DOHH2 (cell line): Measurements from ENCODE around the gene IPCEF1.

Source experiments
- H3F3A ChIP-seq: fragments of 200-600 bp; sonication (generic), shearing (Covaris generic); 2 replicates; pipeline ENCODE4 v1.6.0; 2016; ENCODE audit warnings: antibody characterized with exemption, mild to moderate bottlenecking; ENCODE audit not compliant: control insufficient read depth, insufficient read depth
- H3K27ac ChIP-seq: fragments of 200-600 bp; sonication (generic); 2 replicates; pipeline ENCODE4 v1.5.1; 2014; ENCODE audit warnings: low read depth, mild to moderate bottlenecking, low read length, moderate library complexity
- H3K27me3 ChIP-seq: fragments of 200-600 bp; sonication (generic); 2 replicates; pipeline ENCODE4 v1.6.1; 2014; ENCODE audit warnings: mild to moderate bottlenecking, low read length, mixed read lengths; ENCODE audit not compliant: control insufficient read depth
- H3K36me3 ChIP-seq: fragments of 200-600 bp; sonication (generic); 2 replicates; pipeline ENCODE4 v1.6.1; 2014; ENCODE audit warnings: mild to moderate bottlenecking, low read length, moderate library complexity, mixed read lengths; ENCODE audit not compliant: control insufficient read depth
- H3K4me1 ChIP-seq: fragments of 200-600 bp; sonication (generic); 2 replicates; pipeline ENCODE4 v1.6.1; 2014; ENCODE audit warnings: mild to moderate bottlenecking, low read length, mixed read lengths; ENCODE audit not compliant: control insufficient read depth
- H3K4me2 ChIP-seq: fragments of 200-600 bp; sonication (generic); 2 replicates; pipeline ENCODE4 v1.6.0; 2014; ENCODE audit warnings: mild to moderate bottlenecking, low read length, moderate library complexity
- H3K4me3 ChIP-seq: fragments of 200-600 bp; sonication (generic); 2 replicates; pipeline ENCODE4 v1.5.1; 2014; ENCODE audit warnings: mild to moderate bottlenecking, low read length, mixed read lengths
- H3K79me2 ChIP-seq: fragments of 200-600 bp; sonication (generic); 2 replicates; pipeline ENCODE4 v1.6.1; 2014; ENCODE audit warnings: mild to moderate bottlenecking, low read length, mixed read lengths; ENCODE audit not compliant: control insufficient read depth
- H3K9me2 ChIP-seq: fragments of 200-600 bp; sonication (generic); replicated peaks from 2 replicates; pipeline ENCODE4 v1.6.1; 2014; ENCODE audit warnings: mild to moderate bottlenecking, low read length, mixed read lengths; ENCODE audit not compliant: control insufficient read depth
- H3K9me3 ChIP-seq: fragments of 200-600 bp; sonication (generic); 2 replicates; pipeline ENCODE4 v1.6.1; 2014; ENCODE audit warnings: antibody characterized with exemption, low read length, mixed read lengths; ENCODE audit not compliant: control insufficient read depth, insufficient read depth
- H4K20me1 ChIP-seq: fragments of 200-600 bp; sonication (generic); 2 replicates; pipeline ENCODE4 v1.6.0; 2014; ENCODE audit warnings: low read depth, mild to moderate bottlenecking, antibody characterized with exemption, low read length, moderate library complexity; ENCODE audit not compliant: control insufficient read depth, insufficient read depth
- EZH2phosphoT487 ChIP-seq: fragments of 200-600 bp; sonication (generic); IDR thresholded peaks from 2 replicates; pipeline ENCODE4 v1.6.1; 2017; ENCODE audit warnings: borderline replicate concordance, mild to moderate bottlenecking, antibody characterized with exemption, low read length, moderate library complexity, mixed read lengths
- TF ChIP-seq, protein P1 (sequence below): fragments of 200-600 bp; sonication (generic); IDR thresholded peaks from one replicate; pipeline ENCODE4 v1.5.1; 2014; ENCODE audit warnings: antibody characterized with exemption, mild to moderate bottlenecking, low read depth, low read length; ENCODE audit not compliant: poor library complexity, severe bottlenecking

The IPCEF1 gene

DNA sequence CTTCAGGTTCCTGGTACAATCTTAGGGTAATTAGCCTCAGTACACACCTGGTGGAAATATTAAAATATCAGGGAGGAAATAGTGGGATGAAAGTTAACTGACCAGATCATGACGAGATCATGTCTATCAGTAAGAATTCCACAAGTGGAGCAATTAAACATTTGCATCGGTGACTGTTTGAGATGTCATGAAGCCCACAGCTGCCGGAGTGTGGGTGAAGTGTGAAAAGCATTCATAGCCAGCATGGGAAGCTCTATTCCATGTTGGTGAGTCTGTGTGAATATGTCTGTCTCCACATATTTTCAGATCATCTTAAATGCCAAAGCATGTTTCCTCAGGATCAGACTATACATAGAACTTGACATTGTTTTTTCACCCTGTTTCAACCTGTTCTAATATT, 142.8 kb downstream of the IPCEF1 start:
- no peak overlapping the region for H3K4me3 ChIP-seq
- H3F3A ChIP-seq: no peaks in the 10 kb centered on the region
- no peak overlapping the region for H3K27ac ChIP-seq
- H4K20me1 ChIP-seq: no peaks in the 10 kb centered on the region
- no peaks in the 10 kb centered on the region for H3K9me3 ChIP-seq
- H3K9me2 ChIP-seq: no peaks in the 10 kb centered on the region
- TF ChIP-seq EZH2phosphoT487: no peak
- TF ChIP-seq, protein P1, sequence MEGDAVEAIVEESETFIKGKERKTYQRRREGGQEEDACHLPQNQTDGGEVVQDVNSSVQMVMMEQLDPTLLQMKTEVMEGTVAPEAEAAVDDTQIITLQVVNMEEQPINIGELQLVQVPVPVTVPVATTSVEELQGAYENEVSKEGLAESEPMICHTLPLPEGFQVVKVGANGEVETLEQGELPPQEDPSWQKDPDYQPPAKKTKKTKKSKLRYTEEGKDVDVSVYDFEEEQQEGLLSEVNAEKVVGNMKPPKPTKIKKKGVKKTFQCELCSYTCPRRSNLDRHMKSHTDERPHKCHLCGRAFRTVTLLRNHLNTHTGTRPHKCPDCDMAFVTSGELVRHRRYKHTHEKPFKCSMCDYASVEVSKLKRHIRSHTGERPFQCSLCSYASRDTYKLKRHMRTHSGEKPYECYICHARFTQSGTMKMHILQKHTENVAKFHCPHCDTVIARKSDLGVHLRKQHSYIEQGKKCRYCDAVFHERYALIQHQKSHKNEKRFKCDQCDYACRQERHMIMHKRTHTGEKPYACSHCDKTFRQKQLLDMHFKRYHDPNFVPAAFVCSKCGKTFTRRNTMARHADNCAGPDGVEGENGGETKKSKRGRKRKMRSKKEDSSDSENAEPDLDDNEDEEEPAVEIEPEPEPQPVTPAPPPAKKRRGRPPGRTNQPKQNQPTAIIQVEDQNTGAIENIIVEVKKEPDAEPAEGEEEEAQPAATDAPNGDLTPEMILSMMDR: no peak
- H3K79me2 ChIP-seq: no peaks in the 10 kb centered on the region
- H3K36me3 ChIP-seq: no peaks in the 10 kb centered on the region
- peaks cover 5% of the 10 kb centered on the region for H3K27me3 ChIP-seq
- H3K4me2 ChIP-seq: no peak overlapping the region
- H3K4me1 ChIP-seq: no peaks in the 10 kb centered on the region

DNA sequence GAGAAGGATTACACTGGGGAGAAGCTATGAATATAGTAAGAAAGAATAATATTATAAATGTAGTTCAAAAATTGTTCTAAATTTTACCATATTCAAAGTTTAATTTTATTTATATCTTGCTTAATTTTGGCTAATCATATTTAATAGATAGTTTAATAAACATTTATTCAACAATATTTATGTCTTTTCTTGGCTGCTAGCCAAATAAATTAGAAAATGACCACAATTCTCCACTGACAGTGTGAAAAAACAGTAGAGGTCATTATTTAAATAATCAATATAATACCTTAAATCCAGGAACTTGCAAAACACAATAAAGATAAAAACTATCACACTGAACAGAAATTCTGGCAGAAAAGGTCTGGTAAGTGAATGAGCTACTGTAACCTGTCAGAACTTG, 145.9 kb downstream of the IPCEF1 start:
- Histone ChIP-seq H3K4me3 (no peak overlapping the region), H3K27me3 (no peaks in the 10 kb centered on the region), H3K79me2 (no peaks in the 10 kb centered on the region), H3K4me1 (no peaks in the 10 kb centered on the region), H3F3A (no peaks in the 10 kb centered on the region), H3K4me2 (no peak overlapping the region), H3K9me2 (no peaks in the 10 kb centered on the region), H3K27ac (no peak overlapping the region), H3K36me3 (no peaks in the 10 kb centered on the region), H3K9me3 (no peaks in the 10 kb centered on the region), H4K20me1 (no peaks in the 10 kb centered on the region)
- TF ChIP-seq, protein P1: no peak
- no peak for TF ChIP-seq EZH2phosphoT487

DNA sequence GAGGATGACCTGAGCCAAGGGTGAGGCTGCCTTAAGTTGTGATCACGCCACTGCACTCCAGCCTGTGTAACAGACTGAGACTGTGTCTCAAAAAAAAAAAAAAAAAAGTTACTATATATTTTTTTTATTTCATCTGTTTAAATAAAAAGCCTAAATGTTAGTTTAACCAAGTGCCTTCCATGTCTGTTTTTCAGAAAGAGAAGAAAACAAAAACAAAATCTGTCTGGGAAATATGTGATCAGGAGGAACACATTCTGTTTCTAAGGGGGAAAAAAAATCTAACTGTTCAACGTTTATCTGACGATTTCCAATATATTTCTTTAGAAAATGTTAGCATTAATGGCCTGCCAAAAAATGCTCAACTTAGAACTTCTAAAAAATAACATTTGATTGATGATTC, 147.0 kb downstream of the IPCEF1 start:
- H3K9me3 ChIP-seq: no peaks in the 10 kb centered on the region
- TF ChIP-seq EZH2phosphoT487: no peak
- TF ChIP-seq, protein P1: no peak
- no peaks in the 10 kb centered on the region for H3K27me3 ChIP-seq
- no peaks in the 10 kb centered on the region for H4K20me1 ChIP-seq
- H3K79me2 ChIP-seq: no peaks in the 10 kb centered on the region
- H3K4me2 ChIP-seq: no peak overlapping the region
- H3K4me3 ChIP-seq: no peak overlapping the region
- no peaks in the 10 kb centered on the region for H3K4me1 ChIP-seq
- no peaks in the 10 kb centered on the region for H3K36me3 ChIP-seq
- H3K9me2 ChIP-seq: no peaks in the 10 kb centered on the region
- H3F3A ChIP-seq: no peaks in the 10 kb centered on the region
- no peak overlapping the region for H3K27ac ChIP-seq

DNA sequence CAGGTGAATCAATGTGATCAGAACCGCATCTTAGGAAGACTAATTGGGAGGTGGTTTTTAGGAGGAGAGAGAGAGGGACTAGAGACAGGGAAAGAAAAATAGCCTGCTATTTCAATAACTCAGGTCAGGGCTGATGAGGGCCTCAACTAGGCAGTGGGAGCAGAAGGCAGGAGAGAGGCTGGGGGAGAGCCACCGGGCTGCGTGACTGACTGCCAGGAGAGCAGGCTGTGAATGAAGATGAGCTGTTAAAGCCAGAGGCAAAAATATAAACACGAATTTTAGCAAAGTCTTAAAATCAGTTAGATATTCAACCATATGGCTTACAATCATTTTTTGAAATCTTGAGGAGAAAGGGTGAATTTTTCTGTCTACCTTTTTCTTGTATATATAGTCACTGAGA, 149.6 kb downstream of the IPCEF1 start:
- no peaks in the 10 kb centered on the region for H4K20me1 ChIP-seq
- no peaks in the 10 kb centered on the region for H3K9me2 ChIP-seq
- no peaks in the 10 kb centered on the region for H3K27me3 ChIP-seq
- no peaks in the 10 kb centered on the region for H3F3A ChIP-seq
- no peak overlapping the region for H3K4me2 ChIP-seq
- H3K36me3 ChIP-seq: no peaks in the 10 kb centered on the region
- H3K9me3 ChIP-seq: no peaks in the 10 kb centered on the region
- TF ChIP-seq, protein P1: no peak
- no peak for TF ChIP-seq EZH2phosphoT487
- H3K4me3 ChIP-seq: no peak overlapping the region
- no peaks in the 10 kb centered on the region for H3K79me2 ChIP-seq
- H3K27ac ChIP-seq: no peak overlapping the region
- no peaks in the 10 kb centered on the region for H3K4me1 ChIP-seq
